Subcutaneous abdominal adipose tissue (tissue), 5 donors: ENCODE data around the gene BCL11A.
A peak's percentile ranks its signal among the peaks of the same experiment; 100 is the strongest.

Experiments
- H3K27ac ChIP-seq: one replicate; pipeline ENCODE4 v1.7.0; 2013; ENCODE audit warnings: low read depth, mild to moderate bottlenecking, inconsistent platforms, low read length, moderate library complexity
- H3K27me3 ChIP-seq, 5 donors: one replicate each; pipeline ENCODE4 v1.7.0; 2013; ENCODE audit warnings: low read length in 5 of 5, inconsistent platforms in 1 of 5; ENCODE audit not compliant: control insufficient read depth in 5 of 5, insufficient read depth in 4 of 5
- H3K36me3 ChIP-seq, 5 donors: one replicate each; pipeline ENCODE4 v1.7.0; 2013; ENCODE audit warnings: low read length in 5 of 5; ENCODE audit not compliant: control insufficient read depth in 5 of 5, insufficient read depth in 5 of 5
- H3K4me1 ChIP-seq, 5 donors: one replicate each; pipeline ENCODE4 v1.7.0; 2013; ENCODE audit warnings: low read length in 5 of 5, mild to moderate bottlenecking in 3 of 5, moderate library complexity in 1 of 5; ENCODE audit not compliant: control insufficient read depth in 5 of 5, insufficient read depth in 5 of 5
- H3K4me3 ChIP-seq, 5 donors: one replicate each; pipeline ENCODE4 v1.7.0; 2013; ENCODE audit warnings: low read length in 5 of 5, low read depth in 1 of 5
- H3K9ac ChIP-seq, 5 donors: one replicate each; pipeline ENCODE4 v1.7.0; 2013; ENCODE audit warnings: low read length in 5 of 5, mild to moderate bottlenecking in 4 of 5, moderate library complexity in 3 of 5
- H3K9me3 ChIP-seq, 5 donors: one replicate each; pipeline ENCODE4 v1.7.0; 2013; ENCODE audit warnings: low read length in 5 of 5; ENCODE audit not compliant: control insufficient read depth in 5 of 5
- donor health status: healthy.
- donor health status: healthy.
- donor health status: healthy.
- donor health status: healthy.
- donor health status: healthy.

BCL11A gene

DNA sequence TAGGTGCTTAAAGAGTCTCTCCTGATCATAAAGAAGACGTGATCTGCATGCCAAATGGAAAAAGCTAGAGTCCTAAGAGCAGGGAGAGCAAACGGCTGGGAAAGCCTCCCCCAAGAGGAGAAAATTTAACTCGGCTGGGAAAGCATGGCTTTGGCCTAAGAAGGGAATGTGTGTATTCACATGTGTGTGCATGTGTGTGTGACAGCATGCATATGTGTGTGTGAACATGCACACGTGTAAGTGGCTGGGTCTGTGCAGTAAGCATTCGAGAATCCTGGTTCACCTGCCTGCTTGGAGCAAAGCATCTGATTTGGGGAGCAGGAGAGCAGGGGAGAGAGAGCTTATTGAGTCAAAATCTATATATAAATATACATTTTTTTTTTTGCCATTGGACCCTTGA lies 30.1 kb upstream of the BCL11A start:
- Histone ChIP-seq H3K4me1 (peaks cover 0 to 9% (median 6%) of the 10 kb centered on the region in 5 donors), H3K27me3 (peaks cover 7 to 29% (median 21%) of the 10 kb centered on the region in 5 donors), H3K27ac (no peak overlapping the region), H3K36me3 (no peaks in the 10 kb centered on the region), H3K9me3 (no peaks in the 10 kb centered on the region), H3K4me3 (no peak overlapping the region), H3K9ac (no peak overlapping the region)

DNA sequence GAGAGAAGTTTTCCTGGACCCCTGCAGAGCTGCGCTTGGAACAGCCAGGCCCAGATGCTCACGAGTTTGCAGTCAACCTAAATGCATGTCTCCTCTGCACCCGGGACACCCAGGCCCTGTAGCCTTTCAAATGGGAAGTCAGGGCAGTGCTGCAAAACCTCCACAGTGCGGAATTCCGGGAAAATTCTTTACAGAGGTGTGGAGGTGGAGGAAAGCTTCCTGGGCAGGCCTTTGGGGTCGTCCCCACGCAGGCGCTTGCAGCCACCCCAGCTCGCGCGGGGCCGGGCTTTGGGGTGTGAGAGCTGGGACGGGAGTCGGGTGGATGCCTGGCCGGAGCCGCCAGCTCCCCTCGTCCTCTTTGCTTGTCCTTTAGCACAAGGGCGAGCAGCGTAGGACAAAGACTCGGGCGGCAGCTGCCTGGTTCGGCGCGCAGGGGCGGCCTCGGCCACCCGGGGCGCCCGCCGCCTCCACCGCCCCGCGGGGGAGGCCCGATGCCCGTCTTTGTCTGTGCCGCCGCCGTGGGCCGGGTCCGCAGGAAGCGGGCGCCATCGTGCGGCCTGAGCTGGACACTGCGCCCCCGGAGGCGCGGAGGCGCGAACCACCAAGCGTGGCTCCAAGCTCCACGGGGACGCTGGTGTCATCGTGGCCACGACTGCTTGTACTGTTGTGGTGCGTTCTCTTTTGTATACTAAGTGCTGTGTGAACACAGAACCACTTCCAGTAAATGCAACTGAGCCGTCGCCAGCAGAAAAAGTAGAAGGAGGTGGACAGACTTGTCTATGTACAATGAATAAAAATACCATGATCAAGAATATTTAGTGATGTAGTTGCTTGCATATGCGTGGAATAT lies 28.2 kb upstream of the BCL11A start:
- Histone ChIP-seq H3K4me3 (peak overlapping the region; percentile 9 to 63 (median 47)), H3K27ac (no peak overlapping the region), H3K9ac (peak overlapping the region in 1 of 5 donors; percentile 53)

DNA sequence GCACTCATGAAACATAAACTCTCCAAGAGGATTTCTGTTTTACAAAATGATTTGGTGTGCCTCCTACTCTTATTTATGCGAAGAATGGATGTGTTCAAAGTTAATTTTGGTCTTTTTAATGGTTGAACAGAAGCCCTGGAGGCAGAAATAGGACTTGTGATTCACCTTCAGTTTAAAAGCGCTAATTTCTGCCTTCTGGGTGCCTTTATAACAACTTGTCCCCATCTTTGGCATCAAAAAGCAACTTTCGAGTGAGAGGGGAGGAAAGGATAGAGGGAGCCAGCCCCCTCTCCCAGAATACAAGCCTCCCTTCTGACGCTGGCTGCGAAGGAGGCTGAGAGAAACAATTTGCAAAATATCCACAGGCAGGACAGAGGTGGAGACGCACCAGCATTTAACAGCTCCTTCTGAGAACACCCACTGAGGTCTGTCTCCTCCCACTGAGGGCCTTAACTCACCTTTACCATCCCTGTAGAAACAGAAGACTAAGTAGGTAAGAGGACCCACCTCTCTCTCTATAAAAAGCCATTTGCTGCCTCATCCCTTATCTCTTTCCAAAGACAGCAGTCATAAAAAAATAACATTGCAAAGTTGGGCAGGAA lies 24.3 kb upstream of the BCL11A start:
- Histone ChIP-seq H3K27me3 (peaks cover 7 to 21% (median 11%) of the 10 kb centered on the region in 5 donors), H3K9ac (no peak overlapping the region), H3K4me3 (no peak overlapping the region), H3K9me3 (no peaks in the 10 kb centered on the region), H3K36me3 (no peaks in the 10 kb centered on the region), H3K4me1 (peaks cover 0 to 9% (median 6%) of the 10 kb centered on the region in 5 donors), H3K27ac (no peak overlapping the region)

More for the DNA sequence above, 28.2 kb upstream of the BCL11A start:
- Histone ChIP-seq H3K9me3 (no peaks in the 10 kb centered on the region), H3K4me1 (peaks cover 0 to 9% (median 6%) of the 10 kb centered on the region in 5 donors), H3K36me3 (no peaks in the 10 kb centered on the region), H3K27me3 (peaks cover 7 to 29% (median 21%) of the 10 kb centered on the region in 5 donors)

DNA sequence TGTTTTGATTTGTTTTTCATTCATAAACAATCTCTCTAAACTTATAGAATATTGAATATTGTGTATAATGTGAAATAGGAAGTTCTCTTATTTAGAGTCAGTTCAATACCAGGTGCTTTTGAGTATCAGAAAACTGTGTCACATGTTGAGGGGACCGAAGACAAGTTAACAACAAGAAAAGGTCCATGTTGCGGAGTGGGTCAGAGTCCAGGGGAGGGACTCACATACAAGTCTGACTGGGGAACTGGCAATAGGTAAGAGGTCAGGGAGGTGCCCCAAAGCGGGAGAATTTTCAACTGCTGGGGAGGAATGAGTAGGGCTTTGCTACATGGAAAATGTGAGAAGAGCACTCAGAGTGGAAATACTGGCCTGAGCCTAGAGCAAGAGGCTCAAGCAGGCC lies 19.8 kb upstream of the BCL11A start:
- Histone ChIP-seq H3K9me3 (no peaks in the 10 kb centered on the region), H3K27me3 (peaks cover 20 to 38% (median 32%) of the 10 kb centered on the region in 5 donors), H3K36me3 (no peaks in the 10 kb centered on the region), H3K9ac (no peak overlapping the region), H3K4me1 (peaks cover 0 to 10% (median 10%) of the 10 kb centered on the region in 5 donors), H3K27ac (no peak overlapping the region), H3K4me3 (no peak overlapping the region)

DNA sequence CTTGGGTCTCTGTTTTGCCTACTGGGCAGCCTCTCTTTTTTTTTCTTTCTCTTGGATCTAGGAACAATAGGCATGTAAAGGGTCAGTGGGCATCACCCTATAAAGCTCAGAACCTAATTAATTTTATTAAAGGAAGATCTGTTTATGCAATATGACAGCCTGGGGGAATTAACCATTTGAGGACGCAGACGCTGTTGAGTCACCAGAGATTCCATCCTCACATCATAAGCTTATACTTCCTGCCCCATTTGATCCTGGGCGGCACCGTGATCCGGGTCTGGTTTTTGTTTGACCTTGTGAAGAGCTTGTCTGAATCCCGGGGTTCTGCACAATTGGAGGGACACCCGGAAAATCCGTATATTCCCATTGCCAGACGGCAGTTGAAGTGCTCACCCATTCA lies 16.8 kb upstream of the BCL11A start:
- Histone ChIP-seq H3K36me3 (no peaks in the 10 kb centered on the region), H3K4me3 (no peak overlapping the region), H3K27ac (no peak overlapping the region), H3K9ac (no peak overlapping the region), H3K27me3 (peaks cover 26 to 60% (median 45%) of the 10 kb centered on the region in 5 donors), H3K9me3 (no peaks in the 10 kb centered on the region), H3K4me1 (peaks cover 0 to 10% (median 10%) of the 10 kb centered on the region in 5 donors)

DNA sequence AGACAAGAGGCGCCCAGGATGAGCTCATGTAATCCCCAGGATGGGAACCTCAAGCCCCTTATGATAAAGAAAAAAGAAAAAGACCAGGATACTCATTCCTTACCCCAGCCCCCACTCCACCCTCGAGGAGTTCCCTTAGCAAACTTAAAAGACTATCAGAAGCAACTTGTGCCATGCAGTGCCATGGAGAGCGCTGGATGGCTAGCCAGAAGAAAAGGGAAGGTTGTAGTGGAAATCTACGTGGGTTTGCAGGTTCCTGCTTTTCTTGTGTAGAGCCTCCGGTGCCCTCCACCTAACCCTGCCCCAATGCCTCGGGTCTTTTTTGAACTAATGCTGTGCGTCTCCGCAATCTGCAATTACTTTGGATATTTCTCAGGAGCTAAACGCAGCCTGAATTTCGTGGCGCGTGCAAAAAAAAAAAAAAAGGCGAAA lies 16.2 kb upstream of the BCL11A start:
- H3K4me3 ChIP-seq, result peak overlapping the region in 1 of 5 donors; percentile 7
- no peak overlapping the region for H3K27ac ChIP-seq
- peaks cover 26 to 60% (median 45%) of the 10 kb centered on the region in 5 donors for H3K27me3 ChIP-seq
- no peaks in the 10 kb centered on the region for H3K9me3 ChIP-seq
- H3K36me3 ChIP-seq, result no peaks in the 10 kb centered on the region
- no peak overlapping the region for H3K9ac ChIP-seq
- H3K4me1 ChIP-seq, result peaks cover 0 to 10% (median 10%) of the 10 kb centered on the region in 5 donors

DNA sequence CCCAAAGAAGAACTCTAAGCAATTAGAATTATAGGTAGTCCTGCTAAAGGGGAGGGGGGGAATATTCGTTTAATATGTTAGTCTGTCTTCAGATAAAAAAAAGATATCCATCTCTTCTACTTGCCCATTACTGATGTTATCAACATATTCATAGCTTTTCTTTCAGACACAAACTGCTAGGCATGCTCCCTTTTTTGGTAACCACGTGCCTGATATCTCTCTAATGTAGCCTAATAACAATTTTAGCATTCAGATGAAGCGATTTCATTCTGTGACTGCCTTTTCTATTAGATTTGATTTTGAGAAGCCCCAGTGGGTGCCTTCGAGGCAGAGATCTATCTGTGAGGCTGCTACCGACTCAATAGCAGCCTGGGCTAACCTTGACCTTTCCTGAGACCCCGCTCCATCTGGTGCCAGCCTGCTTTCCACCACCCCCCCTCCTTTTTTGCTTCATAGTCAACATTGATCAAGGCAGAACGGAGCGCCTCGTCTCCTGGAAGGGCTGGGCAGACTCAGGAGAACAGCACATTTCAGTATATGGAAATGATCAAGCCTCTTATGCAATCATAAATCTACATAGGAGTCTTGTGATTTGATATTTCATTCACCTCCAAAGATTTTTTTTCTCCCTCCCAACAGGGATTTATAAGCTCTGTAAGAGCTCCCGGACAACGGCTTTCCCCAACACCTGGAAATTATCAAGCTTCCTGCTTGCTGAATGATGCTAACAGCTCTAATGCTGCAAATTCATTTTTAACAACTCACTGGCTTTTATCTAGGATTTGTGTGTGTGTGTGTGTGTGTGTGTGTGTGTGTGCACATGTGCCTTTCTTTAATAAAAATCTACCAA lies 14.7 kb upstream of the BCL11A start:
- Histone ChIP-seq H3K27me3 (peaks cover 22 to 62% (median 45%) of the 10 kb centered on the region in 5 donors), H3K9me3 (no peaks in the 10 kb centered on the region)

DNA sequence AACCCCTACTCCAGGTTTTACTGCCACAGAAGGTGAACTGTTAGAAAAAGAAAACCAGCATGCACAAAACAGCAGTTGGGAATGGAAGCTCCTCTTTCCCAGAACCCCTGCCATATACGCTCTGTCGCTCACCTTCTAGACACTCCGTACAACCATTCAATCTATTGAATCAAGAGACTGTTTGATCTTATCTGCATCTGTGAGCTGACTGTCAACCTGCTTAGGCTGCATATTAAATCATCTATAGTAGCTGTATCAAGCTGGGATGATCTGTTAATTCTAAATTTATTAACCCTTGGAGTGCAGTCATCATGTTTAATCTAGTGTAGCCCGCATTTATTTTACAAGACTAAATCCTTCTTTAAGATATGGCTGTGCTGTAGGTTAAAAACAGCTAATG lies 13.6 kb upstream of the BCL11A start:
- Histone ChIP-seq H3K27ac (no peak overlapping the region), H3K4me1 (peaks cover 0 to 10% (median 10%) of the 10 kb centered on the region in 5 donors), H3K9ac (no peak overlapping the region), H3K9me3 (no peaks in the 10 kb centered on the region), H3K36me3 (no peaks in the 10 kb centered on the region), H3K27me3 (peaks cover 22 to 61% (median 43%) of the 10 kb centered on the region in 5 donors), H3K4me3 (no peak overlapping the region)

More for the DNA sequence above, 14.7 kb upstream of the BCL11A start:
- Histone ChIP-seq H3K4me3 (no peak overlapping the region), H3K9ac (no peak overlapping the region), H3K36me3 (no peaks in the 10 kb centered on the region), H3K27ac (no peak overlapping the region), H3K4me1 (peaks cover 0 to 10% (median 10%) of the 10 kb centered on the region in 5 donors)

DNA sequence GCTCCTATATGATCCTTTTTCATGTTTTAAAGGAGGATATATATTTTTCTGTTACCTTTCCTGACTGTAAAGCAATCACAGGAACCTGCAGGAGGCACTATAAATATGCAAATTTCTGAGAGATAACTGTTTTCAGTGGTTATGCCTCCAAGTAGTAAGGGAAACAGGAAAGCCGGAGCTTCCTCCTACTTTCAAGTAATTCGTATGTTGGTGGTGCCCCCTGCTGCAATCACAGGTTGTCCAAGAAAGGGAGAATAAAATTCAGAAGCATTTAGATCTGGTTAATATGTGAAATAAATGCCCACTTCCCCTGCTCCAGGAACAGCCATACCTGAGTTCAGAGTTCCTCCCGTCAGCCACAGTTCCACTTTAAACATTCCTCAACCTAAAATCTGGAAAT lies 12.0 kb upstream of the BCL11A start:
- Histone ChIP-seq H3K27me3 (peaks cover 14 to 50% (median 38%) of the 10 kb centered on the region in 5 donors), H3K27ac (no peak overlapping the region), H3K4me3 (no peak overlapping the region), H3K4me1 (peaks cover 0 to 10% (median 10%) of the 10 kb centered on the region in 5 donors), H3K9me3 (no peaks in the 10 kb centered on the region), H3K9ac (no peak overlapping the region), H3K36me3 (no peaks in the 10 kb centered on the region)
